H1 (cell line): ENCODE data around the gene TP53I13. TPM values are rescaled to one million over a fixed set of nuclear protein-coding genes. Genes with fewer than 3 reads are reported as not detected.

Experiments used
- TAF1 ChIP-seq: IDR thresholded peaks from 2 replicates; pipeline ENCODE4 v1.6.1; 2011; ENCODE audit warnings: mild to moderate bottlenecking, low read depth, low read length
- polyA plus RNA-seq, 7 experiments: library from polyadenylated mRNA; depleted of rRNA in 3 of 7; stranded (reverse) in 5 of 7; unstranded in 2 of 7; fragments of >200 nt in 5 of 7; fragments of 200-250 nt in 2 of 7; gene quantifications; 1 replicate in 5 of 7; 2 replicates in 1 of 7; 4 replicates in 1 of 7; pipeline versions ENCODE4 v1.2.1 to v1.2.3, GENCODE V29; 2011 to 2013; ENCODE audit warnings: missing spikeins in 2 of 7, mixed read lengths in 2 of 7
- total RNA-seq: library from RNA; stranded (reverse); fragmentation: NEBNext Ultra II Directional; extraction: Animal tissue kit (Norgen Biotek cat#: 25700); gene quantifications from 2 replicates; pipeline ENCODE4 v1.2.1, GENCODE V29; 2021

The TP53I13 gene
- total and polyA plus RNA-seq, 2 of the 8 experiments (the other 6 are each of a cell fraction or from before 2014, with no cell fraction given), result 22.4 to 35.7 TPM

GRCh38 chr17:29563816-29564215 lies 4.7 kb upstream of the TP53I13 start (continued):
- TF ChIP-seq TAF1, result no peak
